SKM-1 (cell line): ENCODE results near the gene MISP3.
A peak's percentile ranks its signal among the peaks of the same experiment; 100 is the strongest.

ENCODE experiments used
- DNase-seq: peaks from one replicate; lab custom pipeline; 2025; ENCODE audit not compliant: unreplicated experiment; lab: John Stamatoyannopoulos, UW

The MISP3 gene

GRCh38 chr19:14053032-14053431 is 19.6 kb upstream of the MISP3 start:
- no peak for DNase-seq

DNA sequence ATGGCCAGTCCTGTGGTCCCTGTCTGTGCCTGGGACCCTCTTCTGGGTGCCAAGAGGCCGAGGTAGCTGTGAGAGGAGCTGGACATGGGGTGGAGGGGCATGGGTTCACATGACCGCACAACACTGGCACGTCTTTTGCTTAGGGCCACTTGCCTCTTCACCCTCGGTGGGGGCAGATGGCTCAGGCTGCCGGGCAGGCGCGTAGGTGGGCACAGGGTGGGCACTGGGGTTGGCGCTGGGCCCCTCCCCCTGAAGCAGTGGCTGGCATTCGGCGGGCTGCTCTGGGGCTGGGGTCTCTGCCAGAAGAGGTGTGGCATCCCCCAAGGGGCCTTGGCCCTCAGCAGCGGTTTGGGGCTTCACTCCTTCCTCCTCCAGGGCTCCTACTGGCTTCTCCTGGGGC is 19.1 kb upstream of the MISP3 start:
- DNase-seq = no peak

DNA sequence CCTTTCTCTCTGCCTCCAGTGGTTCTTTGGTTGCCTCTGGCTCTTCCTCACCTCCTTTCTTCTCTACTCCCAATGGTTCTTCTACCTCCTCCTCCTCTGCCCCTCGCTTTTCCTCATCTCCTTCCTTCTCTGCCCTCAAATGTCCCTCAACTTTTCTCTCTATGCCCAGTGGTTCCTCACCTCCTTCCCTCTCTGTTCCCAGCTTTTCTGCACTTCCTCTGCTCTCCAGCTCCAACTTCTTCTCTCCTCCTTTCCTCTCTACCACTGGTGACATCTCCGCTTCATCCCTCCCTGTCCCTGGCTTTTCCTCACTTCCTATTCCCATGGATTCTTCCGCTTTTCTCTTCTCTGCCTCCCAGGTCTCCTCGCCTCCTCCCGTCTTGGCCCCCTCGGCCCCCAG is 18.5 kb upstream of the MISP3 start:
- no peak for DNase-seq

- no peak for DNase-seq
Observed at GRCh38 chr19:14054721-14055120, 17.9 kb upstream of the MISP3 start.

DNA sequence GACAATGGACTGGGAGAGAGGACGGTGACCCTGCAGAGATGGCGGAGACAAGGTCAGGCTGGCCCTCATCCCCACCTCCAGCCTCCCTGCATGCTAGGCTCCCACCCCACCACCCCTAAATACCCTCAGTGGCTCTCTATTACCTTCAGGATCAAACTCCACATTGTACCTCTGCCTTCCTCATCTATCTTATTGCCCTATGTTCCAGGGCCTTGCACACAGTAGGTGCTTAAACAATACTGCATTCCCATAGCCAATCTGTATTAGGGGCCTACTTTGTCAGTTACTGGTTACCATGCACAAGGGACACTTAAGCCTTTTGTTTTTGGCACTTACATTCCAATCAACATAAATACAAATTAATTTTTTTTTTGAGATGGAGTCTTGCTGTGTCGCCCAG is 17.2 kb upstream of the MISP3 start:
- DNase-seq = no peak

DNA sequence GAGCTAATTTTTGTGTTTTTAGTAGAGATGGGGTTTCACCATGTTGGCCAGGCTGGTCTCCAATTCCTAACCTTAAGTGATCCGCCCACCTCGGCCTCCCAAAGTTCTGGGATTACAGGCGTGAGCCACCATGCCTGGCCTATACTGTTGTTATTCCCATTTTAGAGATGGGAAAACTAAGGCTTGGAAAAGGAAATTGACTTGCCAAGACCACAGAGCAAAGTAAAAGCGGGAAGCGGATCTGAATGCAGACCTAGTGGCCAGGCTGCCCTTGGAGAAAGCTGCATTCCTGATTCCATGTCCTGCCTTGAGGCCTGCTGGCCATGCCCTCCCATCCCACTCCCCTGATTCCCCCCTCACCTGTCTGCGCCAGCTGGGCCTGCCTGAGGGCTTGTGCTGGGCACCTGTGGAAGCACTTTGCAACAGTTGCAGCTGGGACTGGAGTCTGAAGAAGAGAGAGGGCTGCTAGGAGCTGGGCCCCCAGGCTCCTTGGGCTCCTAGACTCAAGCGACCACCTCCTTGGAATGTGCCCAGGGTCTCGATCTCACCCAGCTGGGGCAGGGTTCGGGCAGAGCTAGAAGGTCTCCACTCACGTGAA is 16.4 kb upstream of the MISP3 start:
- no peak for DNase-seq

DNA sequence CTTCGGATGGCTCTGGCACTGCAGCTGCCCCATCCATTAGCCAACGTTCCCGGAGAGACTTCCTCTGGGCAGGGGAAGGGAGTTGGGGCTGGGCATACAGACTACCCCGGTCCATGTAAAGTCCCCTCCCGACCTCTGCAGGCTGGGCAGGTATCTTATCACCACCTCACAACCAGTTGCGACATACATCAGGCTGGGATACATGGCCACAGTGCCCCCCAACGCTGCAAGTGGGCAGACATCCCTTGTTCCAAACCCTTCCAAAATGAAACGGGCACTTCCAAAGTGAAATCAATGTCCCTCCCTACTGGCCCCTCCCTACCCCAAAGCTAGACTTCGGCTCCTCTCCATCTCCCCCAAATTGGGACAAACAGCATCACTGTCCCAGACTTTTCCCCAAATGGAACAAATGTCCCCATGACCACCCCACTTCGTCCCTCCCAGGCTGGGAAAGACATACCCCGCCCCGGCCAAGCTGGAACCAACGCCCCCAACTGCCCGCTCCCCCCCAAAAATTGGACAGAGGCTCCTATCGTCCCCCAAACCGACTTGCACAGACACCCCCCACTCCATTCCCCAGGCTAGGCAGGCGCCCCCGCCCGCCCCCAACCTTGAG is 15.7 kb upstream of the MISP3 start:
- no peak for DNase-seq

- DNase-seq = no peak
Observed at GRCh38 chr19:14058182-14059092, 14.1 kb upstream of the MISP3 start.

GRCh38 chr19:14059093-14059480 is 13.5 kb upstream of the MISP3 start:
- no peak for DNase-seq

- no peak for DNase-seq
Observed at GRCh38 chr19:14059652-14060155, 12.9 kb upstream of the MISP3 start.

GRCh38 chr19:14061081-14061749 is 11.4 kb upstream of the MISP3 start:
- DNase-seq = no peak

GRCh38 chr19:14061751-14062557 is 10.6 kb upstream of the MISP3 start, which contains the start of gene PALM3:
PALM3 (minus strand) TSS chr19:14062076; CDS start chr19:14061980, 96 bp downstream.
- no peak for DNase-seq

DNA sequence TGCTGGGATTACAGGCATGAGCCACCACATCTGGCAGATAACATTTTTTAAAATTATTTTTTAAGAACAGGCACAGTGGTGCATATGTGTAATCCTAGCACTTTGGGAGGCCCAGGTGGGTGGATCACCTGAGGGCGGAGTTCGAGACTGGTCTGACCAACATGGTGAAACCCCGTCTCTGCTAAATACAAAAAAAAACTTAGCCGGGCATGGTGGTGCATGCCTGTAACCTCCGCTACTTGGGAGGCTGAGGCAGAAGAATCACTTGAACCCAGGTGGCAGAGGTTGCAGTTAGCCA is 10.1 kb upstream of the MISP3 start:
- DNase-seq = no peak

GRCh38 chr19:14063105-14063504 is 9.5 kb upstream of the MISP3 start:
- no peak for DNase-seq

DNA sequence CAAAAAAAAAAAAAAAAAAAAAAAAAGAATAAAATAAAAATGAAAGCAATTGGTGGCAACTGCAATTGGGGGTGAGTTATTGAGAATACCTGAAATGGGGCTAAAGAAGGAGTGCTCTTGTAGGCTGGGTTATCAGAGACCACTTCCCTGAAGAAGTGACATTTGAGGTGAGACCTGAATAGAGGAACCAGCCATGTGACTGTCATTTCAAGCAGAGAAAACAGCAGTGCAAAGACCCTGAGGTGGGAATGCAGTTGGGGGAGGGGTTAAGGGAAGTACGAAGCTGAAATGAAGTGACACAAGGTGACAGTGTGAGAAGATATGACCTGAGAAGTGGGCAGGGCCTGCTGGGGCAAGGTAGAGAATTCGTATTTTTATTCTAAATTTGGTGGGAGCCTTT is 6.5 kb upstream of the MISP3 start:
- no peak for DNase-seq

DNA sequence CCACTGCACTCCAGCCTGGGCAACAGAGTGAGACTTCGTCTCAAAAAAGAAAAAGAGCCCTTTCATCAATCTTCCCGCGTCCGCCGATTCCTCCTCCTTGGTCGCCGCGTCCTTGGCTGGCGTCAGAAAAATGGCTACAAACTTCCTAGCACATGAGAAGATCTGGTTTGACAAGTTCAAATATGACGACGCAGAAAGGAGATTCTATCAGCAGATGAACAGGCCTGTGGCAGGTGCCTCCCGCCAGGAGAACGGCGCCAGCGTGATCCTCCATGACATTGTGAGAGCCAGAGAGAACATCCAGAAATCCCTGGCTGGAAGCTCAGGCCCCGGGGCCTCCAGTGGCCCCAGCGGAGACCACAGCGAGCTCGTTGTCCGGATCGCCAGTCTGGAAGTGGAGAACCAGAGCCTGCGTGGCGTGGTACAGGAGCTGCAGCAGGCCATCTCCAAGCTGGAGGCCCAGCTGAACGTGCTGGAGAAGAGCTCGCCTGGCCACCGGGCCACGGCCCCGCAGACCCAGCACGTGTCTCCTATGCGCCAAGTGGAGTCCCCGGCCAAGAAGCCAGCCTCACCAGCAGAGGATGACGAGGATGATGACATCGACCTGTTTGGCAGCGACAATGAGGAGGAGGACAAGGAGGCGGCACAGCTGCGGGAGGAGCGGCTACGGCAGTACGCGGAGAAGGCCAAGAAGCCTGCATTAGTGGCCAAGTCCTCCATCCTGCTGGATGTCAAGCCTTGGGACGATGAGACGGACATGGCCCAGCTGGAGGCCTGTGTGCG is 2.1 kb upstream of the MISP3 start:
- no peak for DNase-seq

- DNase-seq = peak; percentile 65
Observed at GRCh38 chr19:14073261-14073924, 807 bp downstream of the MISP3 start.

- peak; percentile 49 for DNase-seq
Observed at GRCh38 chr19:14073925-14074838, 1.6 kb downstream of the MISP3 start.
